ENCODE measurements around the gene TLX3. TPM values are rescaled to one million over a fixed set of nuclear protein-coding genes. Genes with fewer than 3 reads are reported as not detected.

Gene TLX3
- not detected in 2 replicates for total RNA-seq

DNA sequence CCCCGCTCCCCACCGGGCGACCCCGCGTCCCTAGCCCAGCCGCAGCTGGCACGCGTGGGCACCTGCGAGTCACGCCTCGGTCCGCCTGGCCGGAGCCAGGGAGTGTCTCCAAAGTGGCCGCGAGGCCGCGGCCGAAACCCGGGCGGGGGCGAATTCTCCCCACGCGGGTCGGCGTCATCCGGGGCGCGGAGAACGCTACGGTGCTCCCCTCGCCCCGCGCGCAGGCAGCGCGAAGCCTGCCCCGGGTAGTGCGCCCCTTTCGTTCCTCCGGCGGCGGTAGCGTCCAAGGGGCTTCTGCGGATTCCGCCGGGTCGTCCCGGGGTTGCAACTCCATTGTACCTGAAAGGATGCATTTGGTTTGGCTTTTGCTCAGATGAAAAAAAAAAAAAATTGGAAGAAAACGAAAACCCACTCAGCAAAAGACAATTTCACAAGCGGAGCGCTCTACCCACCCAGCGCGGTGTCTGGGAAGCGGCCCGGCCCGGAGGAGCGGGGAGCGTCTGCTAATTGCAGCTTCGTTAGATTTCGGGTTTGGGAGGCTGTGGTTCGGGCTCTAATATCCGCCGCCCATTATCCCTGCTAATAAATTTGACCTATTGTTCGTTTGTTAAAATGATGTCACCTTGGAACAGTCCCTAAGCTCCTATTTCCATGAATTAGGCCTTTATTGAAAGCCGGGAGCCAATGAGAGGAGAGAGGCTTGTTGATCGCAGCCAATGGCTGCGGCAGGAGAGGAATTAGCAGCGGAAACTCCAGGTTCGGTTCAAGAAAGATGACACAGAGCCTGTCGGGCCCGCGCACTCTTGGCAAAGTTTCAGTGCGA lies at the start of gene TLX3:
Gene TLX3, plus strand, starts transcription at position 796 of the 823 bp plus-strand sequence. CDS start 118 bp downstream, outside the sequence.

Other genes with a start within 250 kb of the TLX3 start
- 1,169 and 1,382 TPM in 2 replicates for gene NPM1, start 78.6 kb downstream of the TLX3 start, total RNA-seq
- not detected in 2 replicates for gene FGF18, start 110.4 kb downstream of the TLX3 start, total RNA-seq

All from myometrial cell (primary cell).